ENCODE results near the gene NR1H4.
A peak's percentile ranks its signal among the peaks of the same experiment; 100 is the strongest.

Gene NR1H4

DNA sequence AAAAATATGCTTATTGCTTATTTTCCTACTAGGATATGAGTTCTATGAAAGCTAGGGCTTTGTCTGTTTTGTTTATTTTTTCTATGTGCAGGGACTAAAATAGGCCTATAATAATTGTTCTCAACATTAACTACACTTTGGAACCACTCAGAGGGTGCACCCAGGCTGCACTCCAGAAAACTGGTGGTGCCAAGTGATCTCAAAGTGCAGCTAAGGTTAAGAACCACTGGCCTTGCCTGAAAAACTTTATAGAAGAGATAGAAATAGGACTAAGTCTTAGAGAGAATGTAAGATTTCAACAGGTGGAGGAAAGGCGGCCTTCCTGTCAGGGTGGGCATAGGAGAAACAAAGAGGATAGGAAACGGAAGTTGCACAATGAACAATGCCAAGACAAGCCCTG is 37.7 kb upstream of the NR1H4 start:
- Histone ChIP-seq H3K27me3 (ENCODE audit: insufficient read depth, low read length, poor library complexity) (no peaks in the 10 kb centered on the region), H2BK15ac (replicated peaks; ENCODE audit: low read depth) (no peak overlapping the region), H3K36me3 (ENCODE audit: control insufficient read depth, insufficient read depth, low read length) (no peaks in the 10 kb centered on the region), H4K8ac (ENCODE audit: low read depth, low read length) (no peak overlapping the region), H2AK5ac (ENCODE audit: low read length) (no peak overlapping the region), H3K4me1 (ENCODE audit: control insufficient read depth, low read depth, low read length) (no peaks in the 10 kb centered on the region), H3K18ac (ENCODE audit: low read length) (no peak overlapping the region), H3K4me2 (ENCODE audit: low read length) (no peak overlapping the region), H3K4ac (ENCODE audit: low read depth, low read length) (no peak overlapping the region), H4K5ac (ENCODE audit: low read length) (no peak overlapping the region), H3K27ac (ENCODE audit: low read depth, low read length) (no peak overlapping the region), H2BK5ac (ENCODE audit: low read length) (no peak overlapping the region), H3K56ac (ENCODE audit: low read length) (no peak overlapping the region), H3K79me1 (ENCODE audit: low read length) (no peaks in the 10 kb centered on the region), H2BK120ac (ENCODE audit: low read depth, low read length) (no peak overlapping the region), H3K4me3 (ENCODE audit: low read length) (no peak overlapping the region), H3K9ac (ENCODE audit: low read length) (no peak overlapping the region), H3K79me2 (ENCODE audit: control insufficient read depth, insufficient read depth, low read length) (no peaks in the 10 kb centered on the region), H3K23ac (ENCODE audit: low read length) (no peak overlapping the region)
- WGBS (ENCODE audit: extremely low coverage, insufficient coverage, low lambda C conversion rate) = no CpG with 5 or more reads among the region's 2 CpGs
- no peak for DNase-seq

DNA sequence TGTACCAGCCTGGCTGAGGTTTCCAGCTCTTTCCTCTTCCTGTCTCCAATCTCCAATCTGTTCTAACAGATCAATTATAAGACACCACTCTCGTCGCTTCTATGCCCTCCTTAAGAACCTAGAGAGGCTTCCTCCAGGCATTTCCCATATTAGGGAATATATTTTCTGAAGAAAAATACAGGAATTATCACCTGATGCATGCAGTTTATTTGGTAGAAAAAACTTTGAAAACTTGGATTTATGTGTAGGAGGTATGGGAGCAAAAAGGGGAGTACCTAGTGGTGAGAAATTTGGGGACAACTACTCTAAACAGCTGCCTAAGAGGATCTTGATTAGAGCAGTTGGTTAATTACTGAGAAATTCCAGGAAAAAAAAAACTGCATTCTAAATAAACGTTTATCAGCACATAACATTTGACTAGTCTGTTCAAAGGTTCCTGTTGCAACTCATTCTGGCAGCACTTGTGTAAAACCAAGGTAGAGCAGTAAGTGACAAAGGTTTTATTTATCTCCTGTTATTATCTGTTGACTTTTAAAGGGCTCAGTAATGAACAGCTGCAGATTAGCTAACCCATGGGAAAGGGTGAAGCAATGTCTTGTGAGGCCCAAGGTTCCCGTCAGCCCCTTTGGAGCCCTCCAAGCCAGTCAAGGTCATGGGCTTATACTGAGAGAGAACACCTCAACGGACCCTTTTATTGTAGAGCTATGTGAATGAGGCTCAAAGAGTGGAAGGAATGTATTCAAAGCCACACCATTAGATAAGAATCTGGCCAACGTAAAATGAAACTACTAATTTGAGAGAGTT is 36.4 kb upstream of the NR1H4 start:
- Histone ChIP-seq H2AK5ac (ENCODE audit: low read length) (no peak overlapping the region), H3K4me1 (ENCODE audit: control insufficient read depth, low read depth, low read length) (no peaks in the 10 kb centered on the region), H3K4me3 (ENCODE audit: low read length) (no peak overlapping the region), H2BK5ac (ENCODE audit: low read length) (no peak overlapping the region), H3K4me2 (ENCODE audit: low read length) (no peak overlapping the region), H3K79me2 (ENCODE audit: control insufficient read depth, insufficient read depth, low read length) (no peaks in the 10 kb centered on the region), H3K9ac (ENCODE audit: low read length) (no peak overlapping the region), H2BK15ac (replicated peaks; ENCODE audit: low read depth) (no peak overlapping the region), H3K27ac (ENCODE audit: low read depth, low read length) (no peak overlapping the region), H3K79me1 (ENCODE audit: low read length) (no peaks in the 10 kb centered on the region), H3K18ac (ENCODE audit: low read length) (no peak overlapping the region), H3K36me3 (ENCODE audit: control insufficient read depth, insufficient read depth, low read length) (no peaks in the 10 kb centered on the region), H3K23ac (ENCODE audit: low read length) (no peak overlapping the region), H4K8ac (ENCODE audit: low read depth, low read length) (no peak overlapping the region), H3K4ac (ENCODE audit: low read depth, low read length) (no peak overlapping the region), H3K27me3 (ENCODE audit: insufficient read depth, low read length, poor library complexity) (no peaks in the 10 kb centered on the region), H4K5ac (ENCODE audit: low read length) (no peak overlapping the region), H3K56ac (ENCODE audit: low read length) (no peak overlapping the region), H2BK120ac (ENCODE audit: low read depth, low read length) (no peak overlapping the region)
- no peak for DNase-seq
- no CpG with 5 or more reads among the region's 6 CpGs for WGBS (ENCODE audit: extremely low coverage, insufficient coverage, low lambda C conversion rate)

DNA sequence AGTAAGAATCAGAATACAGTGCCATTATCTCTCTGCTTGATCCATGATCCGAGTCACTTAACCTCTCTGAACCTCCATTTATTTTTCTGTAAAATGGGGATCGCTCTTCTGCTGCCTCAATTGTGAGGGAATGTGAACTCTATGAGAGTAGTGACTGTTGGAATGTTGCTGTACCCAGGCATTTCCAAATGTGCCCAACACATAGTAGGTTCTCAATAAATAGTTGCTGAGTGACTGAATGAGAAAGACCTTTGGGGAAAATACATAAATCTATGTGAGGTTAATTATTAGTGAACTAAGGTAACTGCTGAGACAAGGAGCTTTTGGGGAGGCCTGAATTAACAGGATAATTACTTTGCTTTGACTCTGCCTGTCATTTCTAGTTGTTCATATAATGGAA is 33.9 kb upstream of the NR1H4 start:
- no peak overlapping the region for H3K56ac ChIP-seq (ENCODE audit: low read length)
- no peak overlapping the region for H3K23ac ChIP-seq (ENCODE audit: low read length)
- H4K5ac ChIP-seq (ENCODE audit: low read length) = no peak overlapping the region
- no peak overlapping the region for H3K4ac ChIP-seq (ENCODE audit: low read depth, low read length)
- H3K4me2 ChIP-seq (ENCODE audit: low read length) = no peak overlapping the region
- no peak overlapping the region for H2AK5ac ChIP-seq (ENCODE audit: low read length)
- H3K4me3 ChIP-seq (ENCODE audit: low read length) = no peak overlapping the region
- H2BK5ac ChIP-seq (ENCODE audit: low read length) = no peak overlapping the region
- no peak for DNase-seq
- H4K8ac ChIP-seq (ENCODE audit: low read depth, low read length) = no peak overlapping the region
- H2BK120ac ChIP-seq (ENCODE audit: low read depth, low read length) = no peak overlapping the region
- H3K27me3 ChIP-seq (ENCODE audit: insufficient read depth, low read length, poor library complexity) = no peaks in the 10 kb centered on the region
- H3K79me2 ChIP-seq (ENCODE audit: control insufficient read depth, insufficient read depth, low read length) = no peaks in the 10 kb centered on the region
- no peak overlapping the region for H3K27ac ChIP-seq (ENCODE audit: low read depth, low read length)
- no CpG with 5 or more reads among the region's 2 CpGs for WGBS (ENCODE audit: extremely low coverage, insufficient coverage, low lambda C conversion rate)
- H3K9ac ChIP-seq (ENCODE audit: low read length) = no peak overlapping the region
- H2BK15ac ChIP-seq (replicated peaks; ENCODE audit: low read depth) = no peak overlapping the region
- no peak overlapping the region for H3K18ac ChIP-seq (ENCODE audit: low read length)
- H3K4me1 ChIP-seq (ENCODE audit: control insufficient read depth, low read depth, low read length) = no peaks in the 10 kb centered on the region
- H3K79me1 ChIP-seq (ENCODE audit: low read length) = no peaks in the 10 kb centered on the region
- H3K36me3 ChIP-seq (ENCODE audit: control insufficient read depth, insufficient read depth, low read length) = no peaks in the 10 kb centered on the region

DNA sequence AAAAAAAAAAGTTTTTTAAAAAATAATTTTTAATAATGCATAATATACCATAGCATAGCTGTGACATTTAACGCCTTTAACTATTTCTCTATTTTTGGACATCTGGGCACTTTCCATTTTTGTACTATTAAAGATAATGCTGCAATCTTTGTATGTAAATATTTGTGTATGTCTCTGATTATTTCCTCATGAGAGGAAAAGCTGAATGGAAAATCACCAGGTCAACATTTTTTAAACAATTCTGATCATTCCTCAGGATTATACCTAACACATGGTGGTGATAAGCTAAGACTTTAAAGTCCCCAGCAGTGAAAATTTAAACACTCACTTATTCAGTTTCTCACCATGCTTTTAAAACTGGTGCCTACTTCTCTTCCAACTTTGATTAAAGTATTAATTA is 31.3 kb upstream of the NR1H4 start:
- H3K56ac ChIP-seq (ENCODE audit: low read length) = no peak overlapping the region
- no peak overlapping the region for H2BK120ac ChIP-seq (ENCODE audit: low read depth, low read length)
- no peak overlapping the region for H3K27ac ChIP-seq (ENCODE audit: low read depth, low read length)
- H3K79me2 ChIP-seq (ENCODE audit: control insufficient read depth, insufficient read depth, low read length) = no peaks in the 10 kb centered on the region
- H3K79me1 ChIP-seq (ENCODE audit: low read length) = no peaks in the 10 kb centered on the region
- no CpG with 5 or more reads among the region's 1 CpG for WGBS (ENCODE audit: extremely low coverage, insufficient coverage, low lambda C conversion rate)
- H2BK5ac ChIP-seq (ENCODE audit: low read length) = no peak overlapping the region
- H3K4me1 ChIP-seq (ENCODE audit: control insufficient read depth, low read depth, low read length) = no peaks in the 10 kb centered on the region
- no peak overlapping the region for H3K9ac ChIP-seq (ENCODE audit: low read length)
- H2BK15ac ChIP-seq (replicated peaks; ENCODE audit: low read depth) = no peak overlapping the region
- H3K4me3 ChIP-seq (ENCODE audit: low read length) = no peak overlapping the region
- no peak overlapping the region for H3K18ac ChIP-seq (ENCODE audit: low read length)
- H2AK5ac ChIP-seq (ENCODE audit: low read length) = no peak overlapping the region
- no peaks in the 10 kb centered on the region for H3K36me3 ChIP-seq (ENCODE audit: control insufficient read depth, insufficient read depth, low read length)
- H3K4me2 ChIP-seq (ENCODE audit: low read length) = no peak overlapping the region
- no peak overlapping the region for H3K23ac ChIP-seq (ENCODE audit: low read length)
- H3K4ac ChIP-seq (ENCODE audit: low read depth, low read length) = no peak overlapping the region
- H4K8ac ChIP-seq (ENCODE audit: low read depth, low read length) = no peak overlapping the region
- H4K5ac ChIP-seq (ENCODE audit: low read length) = no peak overlapping the region
- H3K27me3 ChIP-seq (ENCODE audit: insufficient read depth, low read length, poor library complexity) = no peaks in the 10 kb centered on the region
- peak; percentile 16 for DNase-seq

DNA sequence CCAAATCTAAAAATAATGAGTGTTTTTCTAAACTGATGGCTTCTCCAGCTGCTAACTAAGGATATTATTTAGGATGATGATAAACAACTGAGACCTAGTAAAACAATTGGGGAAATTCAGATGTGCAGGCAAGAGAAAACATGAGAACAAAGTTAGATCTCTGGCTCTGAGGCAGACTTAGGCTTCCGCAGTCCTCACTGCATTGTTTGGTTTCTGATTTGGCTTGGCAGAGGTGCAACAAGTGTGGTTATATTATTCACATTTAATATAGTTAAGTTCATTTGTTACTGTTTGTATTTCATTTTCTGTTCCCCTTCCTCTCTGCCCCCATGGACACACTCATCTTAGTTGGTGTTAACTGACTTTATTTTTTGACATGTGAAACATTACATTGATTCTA is 30.2 kb upstream of the NR1H4 start:
- Histone ChIP-seq H2BK5ac (ENCODE audit: low read length) (no peak overlapping the region), H3K23ac (ENCODE audit: low read length) (no peak overlapping the region), H3K18ac (ENCODE audit: low read length) (no peak overlapping the region), H3K9ac (ENCODE audit: low read length) (no peak overlapping the region), H3K79me1 (ENCODE audit: low read length) (no peaks in the 10 kb centered on the region), H3K79me2 (ENCODE audit: control insufficient read depth, insufficient read depth, low read length) (no peaks in the 10 kb centered on the region), H3K56ac (ENCODE audit: low read length) (no peak overlapping the region), H3K27ac (ENCODE audit: low read depth, low read length) (no peak overlapping the region), H3K4ac (ENCODE audit: low read depth, low read length) (no peak overlapping the region), H3K36me3 (ENCODE audit: control insufficient read depth, insufficient read depth, low read length) (no peaks in the 10 kb centered on the region), H3K4me1 (ENCODE audit: control insufficient read depth, low read depth, low read length) (no peaks in the 10 kb centered on the region), H2BK120ac (ENCODE audit: low read depth, low read length) (no peak overlapping the region), H3K27me3 (ENCODE audit: insufficient read depth, low read length, poor library complexity) (no peaks in the 10 kb centered on the region), H2BK15ac (replicated peaks; ENCODE audit: low read depth) (no peak overlapping the region), H4K8ac (ENCODE audit: low read depth, low read length) (no peak overlapping the region), H2AK5ac (ENCODE audit: low read length) (no peak overlapping the region), H4K5ac (ENCODE audit: low read length) (no peak overlapping the region), H3K4me2 (ENCODE audit: low read length) (no peak overlapping the region), H3K4me3 (ENCODE audit: low read length) (no peak overlapping the region)
- no peak for DNase-seq
- no CpG with 5 or more reads among the region's 1 CpG for WGBS (ENCODE audit: extremely low coverage, insufficient coverage, low lambda C conversion rate)

DNA sequence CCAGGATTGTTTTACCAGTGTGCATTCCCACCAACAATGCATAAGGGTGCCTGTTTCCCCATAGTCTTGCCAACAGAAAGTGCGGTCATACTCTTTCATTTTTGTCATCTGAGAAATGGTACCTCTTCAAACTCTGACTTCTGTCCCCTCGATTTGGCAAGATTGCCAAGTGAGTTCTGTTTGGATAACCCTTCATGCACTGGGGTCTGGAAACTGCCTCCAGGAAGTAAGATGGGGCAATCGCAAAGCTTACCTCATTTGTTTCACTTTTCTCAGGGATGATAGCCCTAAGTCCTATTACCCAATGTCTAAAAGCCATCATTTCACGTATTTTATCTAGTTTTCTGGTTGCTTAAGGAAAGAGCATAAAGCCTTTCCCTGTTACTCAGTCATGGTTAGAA is 28.6 kb upstream of the NR1H4 start:
- no peak overlapping the region for H3K4ac ChIP-seq (ENCODE audit: low read depth, low read length)
- no peak overlapping the region for H4K8ac ChIP-seq (ENCODE audit: low read depth, low read length)
- no peak overlapping the region for H3K4me2 ChIP-seq (ENCODE audit: low read length)
- no peaks in the 10 kb centered on the region for H3K79me1 ChIP-seq (ENCODE audit: low read length)
- H4K5ac ChIP-seq (ENCODE audit: low read length) = no peak overlapping the region
- H3K4me1 ChIP-seq (ENCODE audit: control insufficient read depth, low read depth, low read length) = no peaks in the 10 kb centered on the region
- H3K27me3 ChIP-seq (ENCODE audit: insufficient read depth, low read length, poor library complexity) = no peaks in the 10 kb centered on the region
- no peak overlapping the region for H3K56ac ChIP-seq (ENCODE audit: low read length)
- DNase-seq = no peak
- H2BK15ac ChIP-seq (replicated peaks; ENCODE audit: low read depth) = no peak overlapping the region
- H3K79me2 ChIP-seq (ENCODE audit: control insufficient read depth, insufficient read depth, low read length) = no peaks in the 10 kb centered on the region
- no peak overlapping the region for H3K23ac ChIP-seq (ENCODE audit: low read length)
- no CpG with 5 or more reads among the region's 4 CpGs for WGBS (ENCODE audit: extremely low coverage, insufficient coverage, low lambda C conversion rate)
- H3K18ac ChIP-seq (ENCODE audit: low read length) = no peak overlapping the region
- no peak overlapping the region for H3K27ac ChIP-seq (ENCODE audit: low read depth, low read length)
- H3K36me3 ChIP-seq (ENCODE audit: control insufficient read depth, insufficient read depth, low read length) = no peaks in the 10 kb centered on the region
- H2AK5ac ChIP-seq (ENCODE audit: low read length) = no peak overlapping the region
- H2BK120ac ChIP-seq (ENCODE audit: low read depth, low read length) = no peak overlapping the region
- no peak overlapping the region for H3K9ac ChIP-seq (ENCODE audit: low read length)
- no peak overlapping the region for H2BK5ac ChIP-seq (ENCODE audit: low read length)
- no peak overlapping the region for H3K4me3 ChIP-seq (ENCODE audit: low read length)

All from mesendoderm (in vitro differentiated cells).